Gastroesophageal sphincter (tissue), 3 donors: Measurements from ENCODE around the gene SLC28A2.

Experiments used
- EP300 ChIP-seq: sonication (generic); formaldehyde crosslinking; IDR thresholded peaks from one replicate; pipeline ENCODE4 v1.6.1; 2017; ENCODE audit warnings: antibody characterized with exemption, mild to moderate bottlenecking
- POLR2A ChIP-seq, 2 donors: fragments of 450-650 bp; IDR thresholded peaks; one replicate each; pipeline ENCODE4 v1.6.1; 2017; ENCODE audit warnings: antibody characterized with exemption in 2 of 2, mild to moderate bottlenecking in 2 of 2, moderate library complexity in 1 of 2
- POLR2AphosphoS5 ChIP-seq: sonication (generic); formaldehyde crosslinking; IDR thresholded peaks from one replicate; pipeline ENCODE4 v1.6.1; 2017; ENCODE audit warnings: antibody characterized with exemption
- TF ChIP-seq, protein P1 (sequence below), 4 experiments: fragments of 200-600 bp in 2 of 4; fragments of 450-650 bp in 2 of 4; sonication (generic) in 1 of 4; IDR thresholded peaks; one replicate each; pipeline ENCODE4 v1.5.1; 2017 to 2019; ENCODE audit warnings: antibody characterized with exemption in 4 of 4, mild to moderate bottlenecking in 2 of 4, moderate library complexity in 2 of 4

- TF ChIP-seq, protein P1, sequence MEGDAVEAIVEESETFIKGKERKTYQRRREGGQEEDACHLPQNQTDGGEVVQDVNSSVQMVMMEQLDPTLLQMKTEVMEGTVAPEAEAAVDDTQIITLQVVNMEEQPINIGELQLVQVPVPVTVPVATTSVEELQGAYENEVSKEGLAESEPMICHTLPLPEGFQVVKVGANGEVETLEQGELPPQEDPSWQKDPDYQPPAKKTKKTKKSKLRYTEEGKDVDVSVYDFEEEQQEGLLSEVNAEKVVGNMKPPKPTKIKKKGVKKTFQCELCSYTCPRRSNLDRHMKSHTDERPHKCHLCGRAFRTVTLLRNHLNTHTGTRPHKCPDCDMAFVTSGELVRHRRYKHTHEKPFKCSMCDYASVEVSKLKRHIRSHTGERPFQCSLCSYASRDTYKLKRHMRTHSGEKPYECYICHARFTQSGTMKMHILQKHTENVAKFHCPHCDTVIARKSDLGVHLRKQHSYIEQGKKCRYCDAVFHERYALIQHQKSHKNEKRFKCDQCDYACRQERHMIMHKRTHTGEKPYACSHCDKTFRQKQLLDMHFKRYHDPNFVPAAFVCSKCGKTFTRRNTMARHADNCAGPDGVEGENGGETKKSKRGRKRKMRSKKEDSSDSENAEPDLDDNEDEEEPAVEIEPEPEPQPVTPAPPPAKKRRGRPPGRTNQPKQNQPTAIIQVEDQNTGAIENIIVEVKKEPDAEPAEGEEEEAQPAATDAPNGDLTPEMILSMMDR (IDR thresholded peaks at IDR 0.05): no peak
- TF ChIP-seq POLR2AphosphoS5 (no peak), POLR2A (IDR thresholded peaks at IDR 0.05) (no peak), EP300 (no peak)
Observed at GRCh38 chr15:45231864-45232562, 20.0 kb upstream of the SLC28A2 start.
